Colonic mucosa (tissue), 4 donors: ENCODE results near the gene INKA2. TPM values are rescaled to one million over a fixed set of nuclear protein-coding genes. Genes with fewer than 3 reads are reported as not detected.

Experiments used
- DNase-seq: peaks from one replicate; pipeline ENCODE4 v3.0.0-alpha.2; 2020
- H3K27ac ChIP-seq: fragments of 200-600 bp; one replicate; pipeline ENCODE4 v1.8.0; 2021
- H3K27me3 ChIP-seq: fragments of 200-600 bp; one replicate; pipeline ENCODE4 v1.8.0; 2021
- H3K36me3 ChIP-seq: fragments of 200-600 bp; one replicate; pipeline ENCODE4 v1.8.0; 2021
- H3K4me1 ChIP-seq: fragments of 200-600 bp; one replicate; pipeline ENCODE4 v1.8.0; 2021; ENCODE audit warnings: mild to moderate bottlenecking
- H3K4me3 ChIP-seq: fragments of 200-600 bp; one replicate; pipeline ENCODE4 v1.8.0; 2021
- H3K9ac ChIP-seq, 2 donors: one replicate each; pipeline ENCODE4 v1.7.0; 2013; ENCODE audit warnings: control low read depth in 2 of 2, low read depth in 2 of 2, low read length in 2 of 2
- H3K9me3 ChIP-seq: fragments of 200-600 bp; one replicate; pipeline ENCODE4 v1.8.0; 2021
- intact Hi-C: fragments of 100-400 bp; cut with DNase I; formaldehyde crosslinking; loops from one replicate; pipeline ENCODE4 v1.14.1; 2022
- total RNA-seq, 2 donors: library from RNA; stranded (reverse); fragmentation: NEBNext Ultra II Directional in 1 of 2; extraction: Animal tissue kit (Norgen Biotek cat#: 25700) in 1 of 2; gene quantifications; one replicate each; pipeline ENCODE4 v1.2.1, GENCODE V29; 2021
- TF ChIP-seq, protein P1 (sequence below): fragments of 200-600 bp; IDR thresholded peaks from one replicate; pipeline ENCODE4 v1.8.0; 2022; ENCODE audit warnings: antibody characterized with exemption, mild to moderate bottlenecking
- donor health status: healthy.
- donor health status: DM: no; HTN: no; CAD: no.
- donor health status: DM: no; HTN: no; CAD: no.

Gene INKA2
- total RNA-seq, 2 donors from 2014 or later: 2.2 to 4.0 TPM

DNA sequence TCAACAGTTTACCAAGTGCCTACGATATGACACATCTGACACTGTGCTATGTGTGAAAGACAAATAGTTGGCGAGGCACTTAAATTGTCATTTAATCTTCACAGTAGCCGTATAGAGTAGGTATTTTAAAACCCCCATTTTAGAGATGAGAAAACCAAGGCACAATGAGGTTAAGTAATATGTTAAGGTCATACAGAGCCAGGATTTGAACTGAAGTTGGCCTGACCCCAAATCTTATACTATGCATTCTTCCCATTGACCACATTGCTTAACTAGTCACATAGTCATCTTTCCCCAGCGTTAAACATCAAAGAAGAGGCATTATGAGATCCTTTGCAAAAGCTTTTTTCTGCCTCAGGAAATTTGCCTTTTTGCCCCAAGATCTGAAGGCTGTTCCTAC lies 3.9 kb downstream of the INKA2 start:
- peaks cover 5% of the 10 kb centered on the region for H3K4me1 ChIP-seq
- no peak overlapping the region for H3K27ac ChIP-seq
- intact Hi-C loops: no loop called here
- no peak for DNase-seq
- H3K4me3 ChIP-seq: no peak overlapping the region
- TF ChIP-seq, protein P1, sequence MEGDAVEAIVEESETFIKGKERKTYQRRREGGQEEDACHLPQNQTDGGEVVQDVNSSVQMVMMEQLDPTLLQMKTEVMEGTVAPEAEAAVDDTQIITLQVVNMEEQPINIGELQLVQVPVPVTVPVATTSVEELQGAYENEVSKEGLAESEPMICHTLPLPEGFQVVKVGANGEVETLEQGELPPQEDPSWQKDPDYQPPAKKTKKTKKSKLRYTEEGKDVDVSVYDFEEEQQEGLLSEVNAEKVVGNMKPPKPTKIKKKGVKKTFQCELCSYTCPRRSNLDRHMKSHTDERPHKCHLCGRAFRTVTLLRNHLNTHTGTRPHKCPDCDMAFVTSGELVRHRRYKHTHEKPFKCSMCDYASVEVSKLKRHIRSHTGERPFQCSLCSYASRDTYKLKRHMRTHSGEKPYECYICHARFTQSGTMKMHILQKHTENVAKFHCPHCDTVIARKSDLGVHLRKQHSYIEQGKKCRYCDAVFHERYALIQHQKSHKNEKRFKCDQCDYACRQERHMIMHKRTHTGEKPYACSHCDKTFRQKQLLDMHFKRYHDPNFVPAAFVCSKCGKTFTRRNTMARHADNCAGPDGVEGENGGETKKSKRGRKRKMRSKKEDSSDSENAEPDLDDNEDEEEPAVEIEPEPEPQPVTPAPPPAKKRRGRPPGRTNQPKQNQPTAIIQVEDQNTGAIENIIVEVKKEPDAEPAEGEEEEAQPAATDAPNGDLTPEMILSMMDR: no peak
- no peaks in the 10 kb centered on the region for H3K27me3 ChIP-seq
- H3K36me3 ChIP-seq: no peaks in the 10 kb centered on the region
- H3K9ac ChIP-seq: no peak overlapping the region
- no peaks in the 10 kb centered on the region for H3K9me3 ChIP-seq

DNA sequence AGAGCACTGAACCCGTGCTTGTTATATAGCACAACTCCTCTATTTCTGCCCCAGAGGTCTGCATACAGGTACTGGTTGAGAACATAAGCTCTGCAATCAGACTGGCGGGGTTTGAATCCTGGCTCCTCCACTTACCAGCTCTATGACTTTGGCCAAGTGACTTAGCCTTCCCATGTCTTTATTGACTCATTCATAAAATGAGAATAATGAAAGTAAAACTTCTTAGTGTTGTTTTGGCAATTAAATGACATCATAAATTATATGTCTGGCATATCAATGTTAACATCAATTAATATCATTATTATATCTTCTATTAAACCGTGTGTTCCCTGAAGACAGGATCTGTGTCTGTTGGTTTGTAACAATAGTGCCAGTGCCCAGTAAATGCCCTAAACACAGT lies 4.3 kb downstream of the INKA2 start:
- TF ChIP-seq, protein P1: no peak
- DNase-seq: no peak
- no peaks in the 10 kb centered on the region for H3K27me3 ChIP-seq
- no peak overlapping the region for H3K9ac ChIP-seq
- no peaks in the 10 kb centered on the region for H3K36me3 ChIP-seq
- H3K4me1 ChIP-seq: peaks cover 5% of the 10 kb centered on the region
- intact Hi-C loops: no loop called here
- no peaks in the 10 kb centered on the region for H3K9me3 ChIP-seq
- no peak overlapping the region for H3K4me3 ChIP-seq
- H3K27ac ChIP-seq: peak overlapping the region; percentile 29

DNA sequence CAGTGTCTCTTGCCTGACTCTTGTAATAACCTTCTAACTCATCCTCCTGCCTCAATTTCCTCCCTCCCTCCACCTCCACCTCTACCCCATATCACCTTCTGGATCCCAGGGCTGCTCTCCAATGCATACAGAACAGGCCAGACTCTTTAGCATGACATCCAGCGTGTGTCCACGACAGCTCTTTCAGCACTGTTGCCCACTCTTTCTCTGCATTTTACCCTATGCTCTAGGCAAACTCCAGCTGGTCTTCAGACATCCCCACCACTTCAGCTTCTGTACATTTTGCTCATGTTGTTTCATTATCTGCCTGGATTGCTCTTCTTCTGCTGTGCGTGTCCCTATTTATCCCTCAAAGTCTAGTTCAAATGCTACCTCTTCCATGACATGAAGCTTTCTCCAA lies 4.8 kb downstream of the INKA2 start:
- H3K27me3 ChIP-seq: no peaks in the 10 kb centered on the region
- peaks cover 5% of the 10 kb centered on the region for H3K4me1 ChIP-seq
- H3K4me3 ChIP-seq: no peak overlapping the region
- no peak for DNase-seq
- TF ChIP-seq, protein P1: no peak
- H3K36me3 ChIP-seq: no peaks in the 10 kb centered on the region
- H3K9ac ChIP-seq: no peak overlapping the region
- no peaks in the 10 kb centered on the region for H3K9me3 ChIP-seq
- intact Hi-C loops: no loop called here
- H3K27ac ChIP-seq: peak overlapping the region; percentile 29

DNA sequence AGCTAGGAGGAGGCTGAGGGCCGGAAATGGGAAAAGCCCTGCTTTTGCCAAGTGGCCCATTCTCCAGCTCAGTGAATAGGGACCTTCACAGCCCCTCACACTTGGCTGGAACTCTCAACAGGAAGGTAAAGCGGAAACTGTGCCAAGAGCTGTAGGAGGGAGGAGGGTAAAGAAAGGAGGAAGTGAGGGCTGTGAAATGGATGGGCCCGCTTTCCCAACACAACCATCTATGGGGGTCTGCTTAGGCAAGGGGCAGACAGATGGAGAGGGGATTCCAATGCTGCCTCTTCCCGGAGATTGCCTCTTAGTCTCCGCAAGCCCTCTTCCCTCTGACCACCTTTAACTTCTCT lies 5.2 kb downstream of the INKA2 start:
- Histone ChIP-seq H3K27ac (peak overlapping the region; percentile 29), H3K9ac (no peak overlapping the region), H3K27me3 (no peaks in the 10 kb centered on the region), H3K4me1 (peaks cover 5% of the 10 kb centered on the region), H3K36me3 (no peaks in the 10 kb centered on the region), H3K9me3 (no peaks in the 10 kb centered on the region), H3K4me3 (no peak overlapping the region)
- DNase-seq: no peak
- TF ChIP-seq, protein P1: no peak
- intact Hi-C loops: no loop called here

DNA sequence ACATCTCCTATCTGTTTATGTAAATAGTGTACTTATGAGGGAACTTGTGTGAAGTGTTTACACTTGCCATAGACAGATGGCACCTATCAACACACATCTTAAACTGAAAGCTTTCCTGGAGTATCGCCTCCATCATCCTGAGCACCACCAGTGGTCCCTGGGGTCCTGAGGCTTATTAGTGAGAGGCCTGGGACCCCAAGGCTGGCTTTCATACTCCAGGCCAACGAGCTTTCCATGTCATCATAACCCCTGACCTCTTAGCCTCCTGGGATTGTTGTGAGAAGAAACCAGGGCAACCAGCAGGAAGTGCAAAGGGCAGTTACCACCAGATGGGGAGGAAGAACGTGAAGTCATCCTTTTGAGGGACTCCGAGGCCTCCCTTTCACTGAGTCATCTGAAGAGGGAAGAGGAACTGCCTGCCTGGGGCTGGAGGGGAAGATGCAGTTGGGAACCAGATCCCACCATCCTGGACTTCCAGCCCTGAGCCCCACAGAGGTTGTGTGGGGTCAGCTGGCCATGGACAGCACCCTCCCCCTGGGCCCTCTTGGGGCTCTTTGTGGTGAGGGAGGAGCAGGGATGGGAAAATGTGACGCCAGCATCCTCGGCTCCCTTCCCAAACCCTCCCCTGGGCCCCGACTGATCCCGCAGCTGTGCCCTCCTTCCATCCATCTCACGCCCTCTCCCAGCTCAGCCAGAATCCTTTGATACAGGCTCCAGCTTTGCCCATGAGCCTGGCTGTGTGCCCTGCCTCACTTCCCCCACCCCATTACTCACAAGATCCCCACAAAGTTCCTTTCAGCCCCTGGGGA lies 5.8 kb downstream of the INKA2 start:
- DNase-seq: peak; percentile 41
- Histone ChIP-seq H3K27ac (peak overlapping the region; percentile 29), H3K27me3 (no peaks in the 10 kb centered on the region), H3K9ac (no peak overlapping the region), H3K9me3 (no peaks in the 10 kb centered on the region), H3K4me1 (peaks cover 5% of the 10 kb centered on the region), H3K36me3 (no peaks in the 10 kb centered on the region), H3K4me3 (no peak overlapping the region)
- intact Hi-C loops: no loop called here
- TF ChIP-seq, protein P1: no peak
